ENCODE measurements around the gene MYO1B. TPM values are rescaled to one million over a fixed set of nuclear protein-coding genes. Genes with fewer than 3 reads are reported as not detected.

MYO1B gene
- total RNA-seq, 1 experiment from 2014 or later, result 37.8 TPM

GRCh38 chr2:191412353-191412752 lies 167.1 kb downstream of the MYO1B start:
- CTCF ChIA-PET, result no interaction called here

GRCh38 chr2:191415101-191415500 lies 169.9 kb downstream of the MYO1B start:
- no peaks in the 10 kb centered on the region for H3K27me3 ChIP-seq (replicated peaks; ENCODE audit: insufficient read depth, low read depth, low read length, poor library complexity)
- no peak for DNase-seq (ENCODE audit: low spot score)
- no peaks in the 10 kb centered on the region for H3K4me1 ChIP-seq (ENCODE audit: insufficient read depth, low read length, poor library complexity, severe bottlenecking)
- peaks cover 4% of the 10 kb centered on the region for H3K36me3 ChIP-seq (ENCODE audit: insufficient read depth, low read length, poor library complexity, severe bottlenecking)
- H3K4me3 ChIP-seq (ENCODE audit: low read depth, low read length, poor library complexity, severe bottlenecking), result no peak overlapping the region
- no peak overlapping the region for H3K27ac ChIP-seq (ENCODE audit: low read depth, low read length, poor library complexity, severe bottlenecking)
- H3K9me3 ChIP-seq (ENCODE audit: low read depth, low read length, poor library complexity, severe bottlenecking), result no peaks in the 10 kb centered on the region
- TF ChIP-seq CTCF (conservative IDR thresholded peaks at IDR 0.05; ENCODE audit: low read depth, low read length) (no peak), EZH2 (IDR thresholded peaks at IDR 0.05; ENCODE audit: borderline replicate concordance, low read depth, low read length, poor library complexity, severe bottlenecking) (no peak)
- no TSS peak for BruUV-seq (replicated peaks)
- intact Hi-C loops (cut with micrococcal nuclease; ENCODE audit: unreplicated experiment), result no loop called here
- ChIA-PET CTCF (no interaction called here), POLR2A (ENCODE audit: low non-redundant PET) (no interaction called here)

More at GRCh38 chr2:191412353-191412752, 167.1 kb downstream of the MYO1B start:
- no peak overlapping the region for H3K4me3 ChIP-seq (ENCODE audit: low read depth, low read length, poor library complexity, severe bottlenecking)
- no TSS peak for BruUV-seq (replicated peaks)
- no peaks in the 10 kb centered on the region for H3K4me1 ChIP-seq (ENCODE audit: insufficient read depth, low read length, poor library complexity, severe bottlenecking)
- intact Hi-C loops (cut with micrococcal nuclease; ENCODE audit: unreplicated experiment), result no loop called here
- POLR2A ChIA-PET (ENCODE audit: low non-redundant PET), result no interaction called here
- no peaks in the 10 kb centered on the region for H3K9me3 ChIP-seq (ENCODE audit: low read depth, low read length, poor library complexity, severe bottlenecking)
- no peak overlapping the region for H3K27ac ChIP-seq (ENCODE audit: low read depth, low read length, poor library complexity, severe bottlenecking)
- DNase-seq (ENCODE audit: low spot score), result no peak
- TF ChIP-seq EZH2 (IDR thresholded peaks at IDR 0.05; ENCODE audit: borderline replicate concordance, low read depth, low read length, poor library complexity, severe bottlenecking), result no peak
- no peak for TF ChIP-seq CTCF (conservative IDR thresholded peaks at IDR 0.05; ENCODE audit: low read depth, low read length)
- no peaks in the 10 kb centered on the region for H3K27me3 ChIP-seq (replicated peaks; ENCODE audit: insufficient read depth, low read depth, low read length, poor library complexity)
- peaks cover 4% of the 10 kb centered on the region for H3K36me3 ChIP-seq (ENCODE audit: insufficient read depth, low read length, poor library complexity, severe bottlenecking)

GRCh38 chr2:191415858-191416257 lies 170.7 kb downstream of the MYO1B start:
- no peak for DNase-seq (ENCODE audit: low spot score)
- intact Hi-C loops (cut with micrococcal nuclease; ENCODE audit: unreplicated experiment), result no loop called here
- no peaks in the 10 kb centered on the region for H3K9me3 ChIP-seq (ENCODE audit: low read depth, low read length, poor library complexity, severe bottlenecking)
- CTCF ChIA-PET, result no interaction called here
- H3K4me3 ChIP-seq (ENCODE audit: low read depth, low read length, poor library complexity, severe bottlenecking), result no peak overlapping the region
- no TSS peak for BruUV-seq (replicated peaks)
- no peaks in the 10 kb centered on the region for H3K27me3 ChIP-seq (replicated peaks; ENCODE audit: insufficient read depth, low read depth, low read length, poor library complexity)
- no peaks in the 10 kb centered on the region for H3K4me1 ChIP-seq (ENCODE audit: insufficient read depth, low read length, poor library complexity, severe bottlenecking)
- no peak overlapping the region for H3K27ac ChIP-seq (ENCODE audit: low read depth, low read length, poor library complexity, severe bottlenecking)
- TF ChIP-seq CTCF (conservative IDR thresholded peaks at IDR 0.05; ENCODE audit: low read depth, low read length) (no peak), EZH2 (IDR thresholded peaks at IDR 0.05; ENCODE audit: borderline replicate concordance, low read depth, low read length, poor library complexity, severe bottlenecking) (no peak)
- POLR2A ChIA-PET (ENCODE audit: low non-redundant PET), result no interaction called here
- H3K36me3 ChIP-seq (ENCODE audit: insufficient read depth, low read length, poor library complexity, severe bottlenecking), result peaks cover 4% of the 10 kb centered on the region

All from A673 (cell line).